Body of pancreas (tissue), 4 donors: ENCODE results near the gene RMRP.

Experiments used
- POLR2A ChIP-seq, 3 donors: fragments of 450-650 bp; IDR thresholded peaks; one replicate each; pipeline ENCODE4 v1.6.1; 2016; ENCODE audit warnings: antibody characterized with exemption in 3 of 3, mild to moderate bottlenecking in 2 of 3
- TF ChIP-seq, protein P1 (sequence below), 7 experiments: fragments of 450-650 bp in 4 of 7; fragments of 200-600 bp in 3 of 7; sonication (generic) in 3 of 7; IDR thresholded peaks; one replicate each; pipeline ENCODE4 v1.5.1; 2016 to 2019; ENCODE audit warnings: antibody characterized with exemption in 7 of 7

DNA sequence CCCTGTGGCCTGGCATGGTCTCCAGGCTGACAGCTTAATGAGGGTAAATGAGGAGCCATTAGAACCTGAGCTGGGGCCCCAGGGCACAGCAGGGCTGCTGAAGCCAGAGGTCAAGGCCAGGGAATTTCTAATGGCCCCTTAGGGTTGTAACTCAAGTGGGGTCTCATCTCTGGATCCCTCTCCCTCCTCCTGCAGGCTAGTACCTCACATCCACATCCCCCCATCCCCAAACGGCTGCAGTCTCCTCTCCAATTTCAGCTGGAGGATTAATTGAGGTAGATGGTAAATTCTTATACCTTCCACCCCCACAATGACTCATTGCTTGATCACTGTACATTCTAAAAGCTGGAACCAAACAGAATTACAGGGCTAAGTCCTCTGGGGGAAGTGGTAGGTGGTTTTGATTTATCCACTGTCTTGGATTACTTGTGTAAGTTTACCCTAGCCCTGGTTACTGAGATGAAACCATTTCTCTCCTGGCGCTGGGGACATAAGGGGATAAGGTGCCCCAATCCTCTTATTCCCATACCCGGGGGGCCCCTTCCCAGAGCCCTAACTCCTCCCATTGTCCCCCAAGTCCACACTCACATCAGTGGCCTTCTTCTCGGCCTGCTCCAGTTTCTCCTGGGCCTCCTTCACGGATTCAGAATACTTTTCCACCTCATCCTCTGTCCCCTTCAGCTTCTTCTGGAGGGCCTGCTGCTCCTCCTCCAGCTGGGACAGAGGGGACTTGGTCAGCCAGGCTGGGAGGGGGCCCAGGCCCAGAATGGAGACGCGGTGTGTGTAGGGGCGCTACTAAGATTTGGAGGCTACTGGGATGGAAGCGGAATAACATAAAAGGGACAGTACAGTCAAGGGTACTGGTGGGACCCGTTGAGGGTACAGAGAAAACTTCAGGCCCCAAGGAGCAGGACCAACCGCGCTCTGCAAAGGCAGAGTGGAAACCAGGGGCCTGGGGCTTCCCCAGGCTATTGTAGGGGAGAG lies 31.0 kb upstream of the RMRP start:
- no peak for TF ChIP-seq POLR2A (IDR thresholded peaks at IDR 0.05)
- TF ChIP-seq, protein P1, sequence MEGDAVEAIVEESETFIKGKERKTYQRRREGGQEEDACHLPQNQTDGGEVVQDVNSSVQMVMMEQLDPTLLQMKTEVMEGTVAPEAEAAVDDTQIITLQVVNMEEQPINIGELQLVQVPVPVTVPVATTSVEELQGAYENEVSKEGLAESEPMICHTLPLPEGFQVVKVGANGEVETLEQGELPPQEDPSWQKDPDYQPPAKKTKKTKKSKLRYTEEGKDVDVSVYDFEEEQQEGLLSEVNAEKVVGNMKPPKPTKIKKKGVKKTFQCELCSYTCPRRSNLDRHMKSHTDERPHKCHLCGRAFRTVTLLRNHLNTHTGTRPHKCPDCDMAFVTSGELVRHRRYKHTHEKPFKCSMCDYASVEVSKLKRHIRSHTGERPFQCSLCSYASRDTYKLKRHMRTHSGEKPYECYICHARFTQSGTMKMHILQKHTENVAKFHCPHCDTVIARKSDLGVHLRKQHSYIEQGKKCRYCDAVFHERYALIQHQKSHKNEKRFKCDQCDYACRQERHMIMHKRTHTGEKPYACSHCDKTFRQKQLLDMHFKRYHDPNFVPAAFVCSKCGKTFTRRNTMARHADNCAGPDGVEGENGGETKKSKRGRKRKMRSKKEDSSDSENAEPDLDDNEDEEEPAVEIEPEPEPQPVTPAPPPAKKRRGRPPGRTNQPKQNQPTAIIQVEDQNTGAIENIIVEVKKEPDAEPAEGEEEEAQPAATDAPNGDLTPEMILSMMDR (IDR thresholded peaks at IDR 0.05), result no peak
